A673 (cell line): ENCODE data around the gene PTGES2.

Experiments
- EZH2 ChIP-seq: fragments of 200-600 bp; sonication (generic); IDR thresholded peaks from 2 replicates; pipeline ENCODE4 v1.6.1; 2017; ENCODE audit warnings: borderline replicate concordance, low read depth, mild to moderate bottlenecking, mixed read lengths, antibody characterized with exemption, low read length; ENCODE audit not compliant: poor library complexity, severe bottlenecking
- TF ChIP-seq, protein P1 (sequence below): fragments of 300-800, 200-600 bp; sonication (generic); conservative IDR thresholded peaks from 2 replicates; pipeline ENCODE4 v1.5.1; 2017; ENCODE audit warnings: low read depth, mild to moderate bottlenecking, antibody characterized with exemption, low read length, moderate library complexity, mixed read lengths

DNA sequence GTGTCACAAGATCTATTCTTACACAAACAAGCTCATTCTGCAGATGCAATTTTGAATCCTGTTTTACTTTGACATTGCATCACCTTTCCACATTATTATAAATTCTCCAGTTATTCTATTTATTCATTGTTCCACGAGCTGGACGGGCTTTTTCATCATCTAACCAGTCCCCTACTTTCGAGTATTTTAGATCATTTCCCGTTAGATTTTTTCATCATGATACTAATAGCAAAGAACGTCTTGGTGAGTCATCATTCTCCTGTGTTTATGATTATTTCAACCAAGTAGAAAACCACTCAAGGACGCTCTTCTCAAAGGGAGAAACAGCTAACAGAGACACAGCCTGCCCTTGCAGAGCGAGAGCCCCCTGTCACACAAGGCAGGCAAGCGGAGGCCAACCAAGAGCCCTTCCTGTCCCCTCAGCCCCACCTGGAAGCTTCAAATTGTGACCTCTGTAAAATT is 47.6 kb upstream of the PTGES2 start:
- TF ChIP-seq, protein P1, sequence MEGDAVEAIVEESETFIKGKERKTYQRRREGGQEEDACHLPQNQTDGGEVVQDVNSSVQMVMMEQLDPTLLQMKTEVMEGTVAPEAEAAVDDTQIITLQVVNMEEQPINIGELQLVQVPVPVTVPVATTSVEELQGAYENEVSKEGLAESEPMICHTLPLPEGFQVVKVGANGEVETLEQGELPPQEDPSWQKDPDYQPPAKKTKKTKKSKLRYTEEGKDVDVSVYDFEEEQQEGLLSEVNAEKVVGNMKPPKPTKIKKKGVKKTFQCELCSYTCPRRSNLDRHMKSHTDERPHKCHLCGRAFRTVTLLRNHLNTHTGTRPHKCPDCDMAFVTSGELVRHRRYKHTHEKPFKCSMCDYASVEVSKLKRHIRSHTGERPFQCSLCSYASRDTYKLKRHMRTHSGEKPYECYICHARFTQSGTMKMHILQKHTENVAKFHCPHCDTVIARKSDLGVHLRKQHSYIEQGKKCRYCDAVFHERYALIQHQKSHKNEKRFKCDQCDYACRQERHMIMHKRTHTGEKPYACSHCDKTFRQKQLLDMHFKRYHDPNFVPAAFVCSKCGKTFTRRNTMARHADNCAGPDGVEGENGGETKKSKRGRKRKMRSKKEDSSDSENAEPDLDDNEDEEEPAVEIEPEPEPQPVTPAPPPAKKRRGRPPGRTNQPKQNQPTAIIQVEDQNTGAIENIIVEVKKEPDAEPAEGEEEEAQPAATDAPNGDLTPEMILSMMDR: no peak
- no peak for TF ChIP-seq EZH2
